Fibroblast of skin of abdomen (primary cell): ENCODE data around the gene RNF32. TPM values are rescaled to one million over a fixed set of nuclear protein-coding genes. Genes with fewer than 3 reads are reported as not detected.

Experiments
- DNase-seq: peaks from one replicate; pipeline ENCODE4 v3.0.0-alpha.2; 2013
- polyA plus RNA-seq, 2 experiments: library from polyadenylated mRNA; unstranded; fragments of 120-200 nt; gene quantifications; one replicate each; pipeline ENCODE4 v1.2.1, GENCODE V29; 2013; ENCODE audit not compliant: insufficient read length in 2 of 2

RNF32 gene
- 1.3 TPM for polyA plus RNA-seq (2013, experiment 1 of 2; ENCODE audit: insufficient read length)
- polyA plus RNA-seq (2013, experiment 2 of 2; ENCODE audit: insufficient read length): 1.3 TPM

DNA sequence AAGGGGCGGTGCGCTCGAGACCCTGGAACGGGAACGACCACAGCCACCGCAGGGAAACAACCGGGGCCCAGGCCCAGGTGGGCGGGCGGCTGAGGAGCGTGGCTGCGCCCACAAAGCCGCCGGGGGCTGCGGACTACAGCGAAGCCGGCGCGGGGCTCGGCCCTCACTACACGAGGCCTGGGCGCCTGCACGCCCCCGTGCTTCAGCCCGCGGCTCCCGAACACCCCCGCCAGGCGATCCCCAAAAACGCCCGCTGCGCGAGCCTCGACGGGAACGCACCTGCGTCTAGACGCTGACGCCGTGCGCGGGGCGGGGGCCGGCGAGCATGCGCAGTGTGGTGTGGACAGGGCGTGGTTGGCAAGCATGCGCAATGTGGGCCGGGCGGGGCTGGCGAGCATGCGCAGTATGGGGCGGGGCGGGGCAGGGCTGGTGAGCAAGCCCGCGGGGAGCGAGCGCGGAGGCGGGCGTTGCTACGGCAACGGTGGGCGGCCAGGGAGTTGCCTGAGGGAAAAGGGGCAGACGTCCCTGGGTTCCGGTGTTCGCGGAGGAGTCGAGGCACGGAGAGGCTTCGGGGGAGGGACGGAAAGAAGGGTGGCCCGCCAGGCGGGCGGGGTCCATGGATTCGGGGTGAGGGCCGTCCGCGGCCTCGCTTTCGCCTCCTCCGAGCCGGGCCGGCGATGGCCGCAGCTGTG is at the start of gene RNF32:
Gene RNF32 (plus strand): TSS at position 518 of the 692 bp plus-strand sequence. CDS start 3,104 bp downstream, outside the sequence.
- peak; percentile 93 for DNase-seq

DNA sequence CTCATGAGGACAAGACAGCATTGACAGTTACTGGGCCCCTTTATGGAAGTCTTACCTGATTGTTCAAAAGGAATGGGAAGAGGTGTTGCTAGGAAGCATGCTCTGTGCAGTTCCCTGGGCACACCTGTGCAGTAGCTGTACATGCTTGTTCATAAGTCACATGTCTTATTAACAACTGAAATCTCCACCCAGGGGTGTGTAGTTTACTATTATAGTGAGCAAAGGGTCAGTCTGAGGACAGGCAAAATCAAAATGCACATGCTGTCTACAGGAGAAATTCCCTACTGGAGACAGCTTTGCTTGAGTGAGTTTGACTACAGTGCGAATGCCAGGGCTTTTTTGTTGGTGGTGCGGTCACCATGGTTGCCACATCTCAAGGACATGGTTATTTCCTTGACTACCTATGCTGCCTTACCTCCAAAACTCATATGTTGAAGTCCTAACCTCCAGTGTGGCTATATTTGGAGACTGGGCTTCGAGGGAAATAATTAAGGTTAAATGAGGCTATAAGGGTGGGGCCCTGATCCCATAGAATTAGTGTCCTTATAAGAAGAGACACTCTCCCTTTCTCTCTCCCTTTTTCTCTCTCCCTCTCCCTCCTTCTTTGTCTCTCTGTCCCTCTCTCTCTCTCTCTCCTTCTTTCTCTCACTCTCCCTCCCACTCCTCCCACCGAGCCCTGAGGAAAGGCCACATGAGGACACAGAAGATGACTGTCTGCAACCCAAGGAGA is 48.3 kb upstream of the RNF32 start:
- no peak for DNase-seq

DNA sequence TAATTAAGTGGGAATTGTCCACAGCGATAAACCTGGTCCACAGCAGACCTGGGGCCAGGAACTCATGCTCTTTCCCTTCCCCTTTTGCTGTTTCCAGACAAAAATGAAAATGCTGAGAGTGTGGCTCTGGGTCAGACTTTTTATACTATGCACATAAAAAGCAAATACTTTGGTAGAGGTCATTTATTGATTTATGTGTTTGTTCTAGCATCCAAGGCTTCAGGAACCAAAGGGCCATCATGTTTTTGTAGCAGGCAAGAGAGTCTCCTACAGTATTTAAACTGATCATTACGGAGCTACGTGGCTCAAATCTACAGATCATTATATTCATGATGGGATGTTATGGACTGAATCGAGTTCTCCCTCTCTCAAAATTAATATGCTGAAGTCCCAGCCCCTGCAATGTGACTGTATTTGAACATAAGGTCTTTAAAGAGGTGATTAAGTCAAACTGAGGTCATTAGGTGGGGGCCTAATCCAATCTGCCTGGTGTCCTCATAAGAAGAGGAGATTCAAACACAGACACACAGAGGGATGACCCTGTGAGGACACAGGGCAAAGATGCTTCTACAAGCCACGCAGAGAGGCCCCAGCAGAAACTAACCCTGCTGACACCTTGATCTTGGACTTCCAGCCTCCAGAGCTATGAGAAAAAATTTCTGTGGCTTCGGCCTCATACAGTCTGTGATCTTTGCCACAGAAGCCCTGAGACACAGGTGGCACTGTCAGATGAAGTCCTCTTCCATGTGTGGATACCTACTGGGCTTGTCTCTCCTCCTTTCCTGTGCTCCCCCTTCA is 46.1 kb upstream of the RNF32 start:
- no peak for DNase-seq

DNA sequence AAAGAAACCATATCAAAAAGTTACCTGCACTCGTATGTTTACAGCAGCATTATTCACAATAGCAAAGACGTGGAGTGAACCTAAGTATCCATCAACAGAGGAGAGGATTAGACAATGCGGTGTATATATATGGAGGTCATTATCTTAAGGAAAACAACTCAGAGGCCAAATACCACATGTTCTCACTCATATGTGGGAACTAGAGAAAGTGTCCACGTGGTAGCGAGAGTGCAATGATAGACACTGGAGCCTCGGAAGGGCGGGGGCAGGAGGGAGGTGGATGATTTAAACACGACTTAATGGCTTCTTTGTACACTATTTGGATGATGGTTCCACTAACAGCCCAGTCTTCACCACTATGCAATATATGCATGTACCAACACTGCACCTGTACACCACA is 40.1 kb upstream of the RNF32 start:
- no peak for DNase-seq

DNA sequence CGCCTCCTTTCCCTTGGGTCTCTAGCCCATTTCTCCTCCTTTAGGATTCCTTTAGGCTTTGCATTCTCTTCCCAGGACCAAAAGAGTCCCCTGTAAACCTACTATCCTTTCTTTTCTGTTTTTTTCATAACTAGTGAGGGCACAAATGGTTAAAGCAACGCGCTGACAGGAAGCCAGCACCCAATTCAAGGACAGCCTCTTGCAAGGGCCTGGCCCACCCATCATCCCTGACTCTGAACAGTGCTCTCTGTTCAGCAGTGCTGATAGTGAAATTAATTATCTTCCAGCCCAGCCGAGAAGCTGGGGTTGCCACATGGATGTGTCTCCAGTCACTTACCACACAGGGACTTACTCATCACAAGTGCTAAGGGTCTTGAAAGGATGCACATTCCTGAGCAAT is 38.3 kb upstream of the RNF32 start:
- DNase-seq: no peak

DNA sequence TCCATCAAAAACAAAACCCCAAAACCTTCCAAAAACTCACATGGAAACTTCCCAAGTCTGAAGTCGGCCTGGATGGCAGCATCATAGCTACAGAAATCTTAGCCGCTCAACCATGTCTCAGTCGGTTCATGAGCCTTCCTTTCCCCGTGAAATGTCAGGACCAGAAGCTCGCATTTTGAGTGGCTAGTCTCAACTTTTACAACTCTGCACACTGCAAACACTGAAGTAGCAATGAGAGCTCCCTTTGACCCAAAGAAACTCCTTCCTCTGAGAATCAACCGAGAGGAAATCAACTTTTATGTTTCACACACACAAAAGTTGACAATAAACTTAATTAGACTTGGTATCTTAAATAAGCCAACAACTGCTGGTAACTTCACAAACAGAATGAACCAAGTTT is 37.6 kb upstream of the RNF32 start:
- no peak for DNase-seq

DNA sequence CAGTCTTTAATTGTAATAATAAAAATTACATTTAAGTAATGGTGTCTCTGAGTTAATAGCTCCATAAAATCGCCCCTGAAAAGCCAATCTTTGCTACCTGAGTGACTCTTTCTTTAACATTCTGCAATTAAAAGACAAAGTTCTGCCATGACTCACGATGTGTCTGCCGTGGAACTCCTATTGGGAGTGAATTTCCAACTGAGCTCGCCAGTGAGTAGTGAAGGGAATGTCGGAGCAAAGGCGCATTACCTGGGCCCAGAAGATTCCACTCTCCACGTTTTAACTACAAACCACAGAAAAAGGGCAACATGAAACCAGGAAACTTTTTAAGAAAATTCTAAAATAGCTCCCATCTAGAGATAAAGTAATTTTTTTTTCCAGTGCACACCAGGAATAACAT is 36.9 kb upstream of the RNF32 start:
- no peak for DNase-seq

DNA sequence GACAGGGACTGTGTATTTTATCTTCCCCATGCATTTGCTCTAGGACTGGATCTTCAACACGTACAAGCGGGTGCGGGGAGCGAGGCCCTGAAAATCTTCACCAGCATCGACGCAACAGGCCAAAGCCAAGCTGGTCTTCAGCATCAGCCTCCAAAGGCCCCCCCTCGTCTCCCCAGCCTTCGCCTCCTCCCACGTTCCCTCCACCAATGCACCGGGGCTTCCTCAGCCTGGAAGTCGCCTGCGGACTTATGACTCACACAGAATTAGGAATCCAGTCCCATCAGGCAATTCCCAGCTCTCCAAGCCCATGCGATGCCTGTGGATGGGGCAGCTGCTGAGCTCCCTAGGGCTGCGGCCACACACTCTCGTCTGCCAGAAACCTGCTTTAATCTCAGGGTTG is 36.3 kb upstream of the RNF32 start:
- DNase-seq: no peak

DNA sequence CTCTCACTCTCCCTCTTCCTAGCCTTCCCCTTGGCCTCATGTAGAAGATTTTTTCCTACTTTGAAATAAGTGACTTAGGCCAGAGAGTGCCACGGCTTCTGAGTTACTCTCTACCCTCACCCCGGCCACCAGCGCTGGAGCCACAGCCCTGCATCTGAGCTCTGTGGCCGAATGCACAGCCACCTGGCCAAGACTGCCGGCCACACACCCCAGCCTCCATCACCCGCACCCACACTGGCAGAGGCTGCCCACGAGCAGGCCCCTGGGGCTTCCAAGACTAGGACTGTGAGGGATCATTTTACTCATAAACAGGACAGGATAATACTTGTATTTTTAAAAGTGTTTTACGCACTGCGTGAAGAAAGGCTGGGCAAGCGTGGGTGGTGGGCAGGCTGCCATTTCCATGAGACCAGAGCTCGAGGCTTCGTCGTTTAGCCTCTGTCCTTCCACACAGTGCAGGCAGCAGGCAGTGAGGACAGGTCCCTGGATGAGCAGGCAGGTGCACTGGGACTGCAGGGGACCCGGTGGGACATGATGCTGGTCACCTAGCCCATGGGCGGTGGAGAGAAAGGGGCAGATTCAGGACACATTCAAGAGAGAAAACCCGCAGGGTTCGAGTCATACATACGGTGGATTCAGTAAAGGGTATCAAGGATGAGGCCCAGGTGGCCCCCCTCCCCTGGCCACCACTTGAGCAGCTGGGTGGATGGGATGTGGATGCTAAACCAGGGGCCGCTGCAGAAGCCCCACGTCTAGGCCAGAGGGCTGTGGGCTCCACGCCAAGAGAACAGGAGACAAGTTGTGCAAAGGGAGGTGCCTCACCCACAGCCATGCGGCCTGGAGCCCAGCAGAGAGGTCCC is 35.5 kb upstream of the RNF32 start:
- no peak for DNase-seq

DNA sequence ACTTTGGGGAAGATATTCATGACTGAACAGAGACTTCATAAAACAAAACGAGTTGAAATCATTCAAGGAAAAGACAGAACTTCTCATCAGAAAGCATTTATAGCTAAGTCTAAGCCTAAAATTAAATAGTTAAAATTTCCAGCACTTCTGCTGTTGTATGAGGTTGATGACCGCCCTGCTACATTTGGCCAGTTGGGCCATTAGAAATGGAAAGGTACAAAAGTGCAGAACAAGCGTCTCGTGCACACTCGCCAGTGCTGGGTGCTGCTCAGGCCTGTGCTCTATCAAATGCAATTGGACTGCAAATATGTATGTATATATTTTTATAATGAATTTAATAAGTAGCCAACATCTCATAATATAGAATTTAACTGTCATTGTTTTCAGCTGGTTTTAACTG is 34.4 kb upstream of the RNF32 start:
- DNase-seq: no peak

DNA sequence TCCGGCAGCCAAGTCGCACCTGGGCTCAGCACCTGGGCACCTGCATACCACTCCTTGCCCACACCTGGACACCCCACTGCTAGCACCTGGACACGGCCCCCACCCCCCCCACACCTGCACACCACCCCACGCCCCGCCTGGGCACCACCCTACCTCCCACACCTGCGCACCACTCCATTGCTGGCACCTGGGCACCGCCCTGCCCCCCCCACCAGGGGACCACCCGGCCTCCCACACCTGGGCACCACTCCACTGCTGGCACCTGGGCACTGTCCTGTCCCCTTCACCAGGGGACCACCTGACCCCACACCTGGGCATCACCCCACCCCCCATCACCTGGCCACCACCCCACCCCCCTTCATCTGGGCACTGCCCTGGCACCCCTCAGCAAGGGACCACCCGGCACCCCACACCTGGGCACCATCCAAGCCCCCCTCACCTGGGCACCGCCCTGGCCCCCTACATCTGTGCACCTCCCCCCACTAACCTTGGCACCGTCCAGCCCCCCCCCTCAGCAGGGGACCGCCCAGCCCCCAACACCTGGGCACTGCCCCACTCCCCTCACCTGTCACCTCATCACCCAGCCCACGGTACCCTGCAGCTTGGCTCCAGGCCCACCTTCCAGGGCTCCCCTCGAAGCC is 33.8 kb upstream of the RNF32 start:
- no peak for DNase-seq

DNA sequence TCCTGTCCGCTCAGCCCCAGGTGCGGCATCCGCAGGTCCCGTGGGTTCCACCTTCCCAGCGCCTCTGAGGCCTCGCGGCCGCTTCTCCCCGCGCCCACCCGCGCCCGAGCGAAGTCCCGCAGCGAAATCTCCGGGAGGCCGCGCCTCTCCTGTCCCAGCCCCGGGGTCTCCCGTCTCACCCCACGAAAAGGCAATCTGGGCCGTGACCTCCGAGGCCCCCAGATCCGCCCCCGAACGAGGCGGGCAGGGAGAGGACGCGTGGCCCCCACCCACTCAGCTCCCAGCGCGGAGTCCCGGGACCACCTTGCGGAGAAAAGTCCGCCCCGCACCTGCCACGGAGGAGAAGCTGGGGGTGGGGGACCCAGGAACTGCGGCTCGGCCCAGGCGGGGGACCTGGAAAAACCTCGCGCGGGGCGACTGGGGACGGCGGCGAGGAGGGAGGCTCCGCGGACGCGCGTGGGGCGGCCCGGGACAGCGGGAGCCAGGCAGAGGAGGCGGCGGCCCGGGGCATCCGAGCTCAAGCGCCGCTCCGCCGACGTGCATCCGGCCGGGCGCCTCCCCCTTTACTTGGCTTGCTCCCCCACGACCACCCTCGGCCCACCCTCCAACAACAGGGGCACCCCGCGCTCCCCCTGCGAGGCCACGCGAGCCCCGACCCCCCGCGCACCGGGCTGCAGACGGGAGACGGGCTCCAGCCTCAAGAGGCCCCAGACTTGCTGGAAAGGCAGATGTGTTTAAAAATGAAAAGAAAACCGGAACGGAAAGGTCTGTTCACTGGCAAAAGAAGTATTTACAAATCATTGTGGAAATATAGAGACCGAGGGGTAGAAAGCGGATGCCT is 33.0 kb upstream of the RNF32 start:
- DNase-seq: no peak

DNA sequence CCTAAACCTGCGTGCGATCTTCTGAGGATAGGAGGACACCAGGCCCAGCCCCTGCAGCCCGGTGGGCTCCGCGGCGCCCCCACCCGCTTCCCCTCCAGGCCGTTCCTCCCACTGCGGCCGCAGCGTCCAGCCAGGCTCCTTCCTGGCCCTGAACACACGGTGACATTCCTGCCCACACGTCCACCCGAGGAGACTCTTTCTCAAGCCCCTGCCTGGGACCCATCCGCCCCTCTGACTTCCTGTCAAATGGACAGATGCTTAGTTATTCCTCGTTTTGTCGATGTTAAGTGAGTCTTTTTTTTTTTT is 32.4 kb upstream of the RNF32 start:
- no peak for DNase-seq

DNA sequence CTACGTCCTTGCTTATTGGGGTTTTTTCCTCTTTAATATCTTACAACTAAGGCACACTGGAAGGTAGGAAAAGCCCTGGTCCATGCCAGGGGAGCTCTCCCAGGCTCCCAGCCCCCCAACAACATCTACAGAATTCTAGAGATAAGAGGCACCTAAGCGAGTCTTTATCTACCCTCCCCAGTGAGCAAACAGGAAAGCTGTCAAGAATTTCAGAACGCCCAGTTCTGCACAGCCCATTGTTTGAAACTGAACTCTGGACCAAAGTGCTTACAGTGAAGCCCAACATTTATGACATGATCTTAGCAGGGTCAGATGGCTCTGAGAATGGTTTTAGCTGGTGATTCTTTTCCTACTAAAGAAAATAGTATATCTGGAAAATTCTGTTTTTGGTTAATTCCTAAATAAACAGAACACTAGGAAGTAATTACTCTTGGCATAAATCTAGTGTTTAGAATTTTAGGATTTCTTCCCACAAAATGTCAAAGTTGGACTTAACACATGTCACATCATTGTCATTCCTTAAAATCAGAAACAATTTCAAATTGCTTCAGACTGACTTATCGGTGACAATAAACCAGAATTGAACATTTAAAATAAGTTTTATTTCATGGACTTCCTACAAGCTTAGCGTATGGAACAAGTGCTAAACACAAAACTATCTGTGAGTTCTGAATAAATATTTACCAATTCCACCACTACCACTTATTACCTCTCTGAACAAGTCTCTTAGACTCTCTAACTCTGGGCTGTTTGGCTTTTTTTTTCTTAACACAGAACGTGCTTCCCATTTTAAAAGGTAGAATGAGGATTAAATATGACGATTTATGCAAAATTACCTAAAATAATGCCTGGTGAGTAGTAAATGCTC is 31.3 kb upstream of the RNF32 start:
- DNase-seq: no peak

DNA sequence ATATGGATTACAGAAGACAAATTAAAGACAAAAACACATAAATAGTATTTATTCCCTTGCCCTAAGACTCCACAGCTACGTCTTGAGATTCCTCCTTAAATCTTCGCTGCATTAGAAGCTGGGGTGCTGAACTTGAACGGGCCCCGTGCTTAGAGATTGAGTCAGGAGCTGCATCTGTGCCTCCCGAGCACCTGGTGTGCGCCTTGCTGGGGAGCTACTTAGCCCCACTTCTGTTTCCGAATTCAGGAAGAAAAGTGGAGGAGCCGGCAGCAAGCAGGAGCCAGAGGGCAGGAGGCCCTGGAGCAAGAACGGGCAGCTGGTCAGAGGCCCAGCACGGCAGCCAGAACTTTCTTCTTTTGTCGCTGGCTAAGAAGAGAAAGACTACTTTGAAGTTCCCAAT is 30.4 kb upstream of the RNF32 start:
- DNase-seq: no peak

DNA sequence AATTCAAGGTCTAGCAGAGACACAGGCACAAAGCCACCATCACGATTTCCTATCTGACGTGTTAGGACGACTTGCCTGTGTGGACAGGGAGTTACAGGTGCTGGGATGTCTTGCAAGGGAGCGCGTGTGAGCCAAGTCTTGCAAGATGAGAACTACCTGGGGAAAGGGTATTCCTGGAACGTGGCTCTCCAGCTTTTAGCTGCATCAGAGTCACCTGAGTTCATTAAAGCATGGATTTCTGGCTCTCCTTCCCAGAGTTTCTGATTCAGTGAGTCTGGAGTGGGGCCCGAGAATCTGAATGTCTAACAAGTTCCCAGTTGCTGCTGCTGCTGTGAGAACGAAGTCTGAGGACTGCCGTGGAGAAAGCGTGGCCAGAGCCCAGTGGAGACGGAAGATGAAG is 30.0 kb upstream of the RNF32 start:
- no peak for DNase-seq

DNA sequence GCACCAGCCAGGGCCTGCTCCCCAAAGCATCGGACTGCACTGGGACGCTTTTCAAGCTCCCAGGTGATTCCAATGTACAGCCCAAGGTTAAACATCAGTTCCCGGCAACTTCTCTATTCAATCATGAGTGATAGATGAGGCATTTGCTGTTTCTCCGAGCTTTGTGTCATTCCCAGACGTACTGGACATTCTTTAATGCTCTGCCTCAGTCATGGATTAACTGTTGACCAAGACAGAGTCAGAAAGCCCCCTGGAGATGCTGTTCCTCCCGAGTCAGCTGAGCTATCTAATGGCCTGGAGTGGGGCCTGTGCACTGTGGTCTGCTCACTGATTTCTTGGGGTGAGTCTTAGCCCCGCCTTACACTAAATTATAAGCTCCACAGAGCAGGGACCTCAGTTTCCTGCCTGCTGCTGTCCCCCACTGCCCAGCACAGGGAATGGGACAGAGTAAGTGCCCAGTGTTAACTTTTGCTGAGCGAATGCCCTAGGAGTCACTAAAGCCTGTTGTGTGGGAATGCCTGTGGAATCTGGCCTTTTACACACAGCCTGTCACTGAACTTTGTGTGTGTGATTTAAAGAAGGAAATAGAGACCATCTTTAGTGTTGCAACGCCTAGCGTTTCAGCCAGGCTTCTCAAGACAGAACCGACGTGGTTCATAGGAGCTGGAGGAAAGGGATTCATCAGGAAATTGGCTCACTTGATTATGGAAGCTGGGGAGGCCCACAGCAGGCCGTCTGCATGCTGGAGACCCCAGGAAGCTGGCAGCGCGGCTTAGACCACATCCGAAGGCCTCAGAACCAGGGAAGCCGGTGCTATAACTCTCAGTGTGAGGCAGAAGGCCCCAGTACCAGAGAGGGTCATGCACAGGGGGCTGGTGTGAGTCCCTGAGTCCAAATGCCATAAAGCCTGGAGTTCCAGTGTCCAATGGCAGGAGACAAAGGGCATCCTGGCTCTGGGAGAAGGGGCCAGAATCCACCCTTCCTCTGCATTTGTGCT is 29.3 kb upstream of the RNF32 start:
- no peak for DNase-seq

DNA sequence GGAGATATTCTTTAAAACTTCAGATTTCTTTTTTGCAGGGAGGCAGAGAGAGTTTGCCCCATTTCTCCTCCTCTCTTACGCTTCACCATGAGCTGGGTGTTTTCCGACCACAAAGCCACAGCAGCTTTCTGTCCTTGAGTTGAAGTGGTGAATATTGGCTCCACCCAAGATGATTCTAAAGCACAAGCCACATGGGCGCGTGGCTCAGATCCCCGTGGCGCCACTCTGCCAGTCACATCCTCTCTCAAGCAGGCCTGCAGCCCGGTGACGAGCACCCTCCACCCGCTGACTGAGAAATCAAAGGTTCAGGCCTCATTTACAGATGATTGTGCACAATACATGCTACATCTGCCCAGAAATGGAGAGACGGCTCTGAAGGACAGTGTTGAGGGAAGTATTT is 27.6 kb upstream of the RNF32 start:
- no peak for DNase-seq
